GM12878 (cell line): ENCODE data around the gene TNFRSF9. TPM values are rescaled to one million over a fixed set of nuclear protein-coding genes. Genes with fewer than 3 reads are reported as not detected.

Experiments
- ATAC-seq: fragments of 200-7000 bp; cut with Tn5 transposase; 3 replicates; pipeline ENCODE4 v1.9.1; 2020; ENCODE audit warnings: mild to moderate bottlenecking, moderate library complexity
- BruUV-seq: library from RNA; stranded (reverse); fragments of 400-500 nt; replicated peaks from 2 replicates; lab custom pipeline; 2021; lab: Mats Ljungman, UMichigan
- CTCF ChIA-PET: fragments of 300-600 bp; sonication (Branson Sonifier 250); formaldehyde crosslinking; extraction: SDS; loops from one replicate; lab custom pipeline; 2021; ENCODE audit warnings: inconsistent platforms; lab: Yijun Ruan, JAX
- POLR2A ChIA-PET: fragments of 350-600 bp; formaldehyde crosslinking; extraction: SDS; loops from one replicate; lab custom pipeline; 2021; ENCODE audit warnings: inconsistent platforms; lab: Charles Lee
- RAD21 ChIA-PET: fragments of 300-600 bp; sonication (Branson Sonifier 250); formaldehyde crosslinking; loops from one replicate; lab custom pipeline; 2023; ENCODE audit warnings: antibody characterized with exemption; ENCODE audit not compliant: unreplicated experiment; lab: Charles Lee
- SMC1A ChIA-PET: fragments of 300-600 bp; sonication (Branson Sonifier 250); formaldehyde crosslinking; loops from one replicate; lab custom pipeline; 2023; ENCODE audit not compliant: unreplicated experiment, uncharacterized antibody; lab: Charles Lee
- DNase-seq: peaks from one replicate; pipeline ENCODE4 v3.0.0-alpha.2; 2011; ENCODE audit warnings: low read depth, low spot score
- FAIRE-seq: peaks from 3 replicates; lab custom pipeline; 2011; peaks lifted over from hg19 to GRCh38; lab: Jason Lieb, UNC
- H2AFZ ChIP-seq: 2 replicates; pipeline ENCODE4 v1.6.0; 2011; ENCODE audit warnings: low read depth, low read length, control low read depth; ENCODE audit not compliant: control insufficient read depth
- H3K27ac ChIP-seq: 2 replicates; pipeline ENCODE4 v1.5.1; 2011; ENCODE audit warnings: control low read depth; ENCODE audit not compliant: control insufficient read depth, insufficient read depth
- H3K27me3 ChIP-seq, 2 experiments: replicated peaks in 1 of 2; 2 replicates each; pipeline versions ENCODE4 v1.6.0 to v1.6.1; 2011; ENCODE audit warnings: low read length in 1 of 2; ENCODE audit not compliant: control insufficient read depth in 2 of 2, insufficient read depth in 2 of 2
- H3K36me3 ChIP-seq, 2 experiments: 2 replicates each; pipeline ENCODE4 v1.5.1; 2011; ENCODE audit warnings: low read length in 1 of 2; ENCODE audit not compliant: control insufficient read depth in 2 of 2, insufficient read depth in 2 of 2
- H3K4me1 ChIP-seq: 2 replicates; pipeline ENCODE4 v1.6.1; 2011; ENCODE audit warnings: mild to moderate bottlenecking, low read length, moderate library complexity, mixed read lengths; ENCODE audit not compliant: control insufficient read depth, insufficient read depth
- H3K4me2 ChIP-seq: 2 replicates; pipeline ENCODE4 v1.6.0; 2011; ENCODE audit warnings: control low read depth; ENCODE audit not compliant: control insufficient read depth, insufficient read depth
- H3K4me3 ChIP-seq: fragments of 200-600 bp; sonication (generic); 2 replicates; pipeline ENCODE4 v1.5.1; 2016
- H3K79me2 ChIP-seq: 2 replicates; pipeline ENCODE4 v1.6.0; 2011; ENCODE audit warnings: low read length; ENCODE audit not compliant: control insufficient read depth, insufficient read depth
- H3K9ac ChIP-seq: 2 replicates; pipeline ENCODE4 v1.8.0; 2011; ENCODE audit warnings: low read length, control low read depth, mixed read lengths; ENCODE audit not compliant: control insufficient read depth, insufficient read depth
- H3K9me3 ChIP-seq: replicated peaks from 3 replicates; pipeline ENCODE4 v1.5.1; 2011; ENCODE audit warnings: mild to moderate bottlenecking, low read length; ENCODE audit not compliant: control insufficient read depth, insufficient read depth
- H4K20me1 ChIP-seq: 2 replicates; pipeline ENCODE4 v1.6.0; 2011; ENCODE audit not compliant: control insufficient read depth, insufficient read depth
- CEBPB ChIP-seq, 2 experiments: fragments of 150-350 bp in 1 of 2; IDR thresholded peaks; 2 replicates each; pipeline ENCODE4 v1.6.1; 2012 to 2014; ENCODE audit warnings: low read depth in 2 of 2, low read length in 2 of 2, borderline replicate concordance in 1 of 2, inconsistent platforms in 1 of 2
- EZH2 ChIP-seq: IDR thresholded peaks from 2 replicates; pipeline ENCODE4 v1.6.1; 2012; ENCODE audit warnings: low read depth, mild to moderate bottlenecking, control low read depth, inconsistent platforms, low read length, borderline replicate concordance; ENCODE audit not compliant: control insufficient read depth
- IRF4 ChIP-seq: IDR thresholded peaks from 2 replicates; pipeline ENCODE4 v1.6.1; 2011; ENCODE audit warnings: low read depth, low read length
- JUND ChIP-seq: IDR thresholded peaks from 2 replicates; pipeline ENCODE4 v1.6.1; 2012; ENCODE audit warnings: low read depth, mild to moderate bottlenecking, low read length, improper control_type of control experiment, moderate library complexity
- LARP7 ChIP-seq: fragments of 450-650 bp; IDR thresholded peaks from 2 replicates; pipeline ENCODE4 v1.6.1; 2017; ENCODE audit warnings: mild to moderate bottlenecking
- NR2F1 ChIP-seq: fragments of 450-650 bp; conservative IDR thresholded peaks from 2 replicates; pipeline ENCODE4 v1.6.1; 2017; ENCODE audit warnings: mild to moderate bottlenecking
- SMARCA5 ChIP-seq: fragments of 450-650 bp; IDR thresholded peaks from 2 replicates; pipeline ENCODE4 v1.6.1; 2017; ENCODE audit warnings: mild to moderate bottlenecking
- SPI1 ChIP-seq: IDR thresholded peaks from 2 replicates; pipeline ENCODE4 v1.6.1; 2011; ENCODE audit warnings: low read depth, mild to moderate bottlenecking, low read length, moderate library complexity, borderline replicate concordance; ENCODE audit not compliant: insufficient read depth
- STAT1 ChIP-seq: fragments of 450-650 bp; conservative IDR thresholded peaks from 2 replicates; pipeline ENCODE4 v1.6.1; 2014; ENCODE audit warnings: antibody characterized with exemption, mild to moderate bottlenecking
- ZZZ3 ChIP-seq: IDR thresholded peaks from 2 replicates; pipeline ENCODE4 v1.6.1; 2011; ENCODE audit warnings: low read depth; ENCODE audit not compliant: control insufficient read depth, insufficient read length
- WGBS: methylation state at CpG from one replicate; pipeline ENCODE4 v1.1.6; 2016; ENCODE audit warnings: low lambda C conversion rate; ENCODE audit not compliant: insufficient replicate concordance, insufficient coverage; ENCODE audit errors: missing lambda C conversion rate; 5-methylcytosine and 5-hydroxymethylcytosine counted together
- in situ Hi-C: fragments of 300-500 bp; cut with MboI; formaldehyde crosslinking; loops from 9 replicates; pipeline ENCODE4 v1.14.3; 2018; ENCODE audit warnings: mixed read lengths
- intact Hi-C: fragments of 100-400 bp; cut with micrococcal nuclease; formaldehyde crosslinking; loops from one replicate; pipeline ENCODE4 v1.14.2; 2022; ENCODE audit not compliant: unreplicated experiment
- polyA plus RNA-seq, 11 experiments: library from polyadenylated mRNA; depleted of rRNA in 4 of 11; unstranded in 6 of 11; stranded (reverse) in 5 of 11; fragments of >200 nt; fragmentation: Nextera tagmentation in 4 of 11; fragmentation: Illumina TruSeq in 1 of 11; extraction: Ambion mirVana in 4 of 11; extraction: Trizol in 1 of 11; gene quantifications; 1 replicate in 1 of 11; 2 replicates in 10 of 11; pipeline versions ENCODE4 v1.2.1 to v1.2.3, GENCODE V29; 2011 to 2016; ENCODE audit warnings: inconsistent platforms in 2 of 11, missing spikeins in 2 of 11, low read depth in 1 of 11
- total RNA-seq, 4 experiments: library from RNA; depleted of rRNA in 3 of 4; stranded (reverse); fragments of >200 nt in 3 of 4; fragmentation: Illumina TruSeq in 1 of 4; extraction: Trizol in 1 of 4; gene quantifications; 2 replicates each; pipeline versions ENCODE4 v1.2.1 to v1.2.3, GENCODE V29; 2013 to 2021
- TF ChIP-seq, protein P1 (sequence below): fragments of 450-650 bp; IDR thresholded peaks from 2 replicates; pipeline ENCODE4 v1.6.1; 2016; ENCODE audit warnings: mild to moderate bottlenecking
- TF ChIP-seq, protein P2 (sequence below): fragments of 450-650 bp; IDR thresholded peaks from 2 replicates; pipeline ENCODE4 v1.6.1; 2017; ENCODE audit warnings: borderline replicate concordance

Gene TNFRSF9
- total and polyA plus RNA-seq, 10 of the 15 experiments (the other 5 are each of a cell fraction or from before 2014, with no cell fraction given), result 2.0 to 25.6 (median 5.8) TPM

DNA sequence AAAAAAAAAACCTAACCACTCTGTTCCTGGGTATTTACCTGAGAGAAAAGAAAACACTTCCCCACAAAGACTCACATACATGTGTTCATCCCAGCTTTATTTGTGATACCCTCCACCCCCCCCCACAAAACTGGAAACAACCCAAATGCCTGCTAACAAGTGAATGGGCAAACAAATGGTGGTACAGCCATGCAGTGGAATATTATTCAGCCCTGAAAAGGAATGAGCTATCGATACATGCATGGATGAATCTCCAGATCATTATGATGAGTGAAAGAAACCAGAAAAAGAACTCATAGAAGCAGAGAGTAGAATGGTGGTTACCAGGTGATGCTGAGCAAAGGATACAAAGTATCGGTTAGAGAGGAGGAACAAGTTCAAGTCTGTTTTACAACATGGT lies 49.8 kb downstream of the TNFRSF9 start:
- Histone ChIP-seq H3K9ac (no peak overlapping the region), H3K27me3 (no peaks in the 10 kb centered on the region; a peak in 1 of 4 replicates), H3K4me1 (no peaks in the 10 kb centered on the region), H3K4me3 (no peak overlapping the region), H3K79me2 (no peaks in the 10 kb centered on the region), H3K27ac (no peak overlapping the region), H4K20me1 (no peaks in the 10 kb centered on the region), H3K4me2 (no peak overlapping the region), H3K9me3 (no peaks in the 10 kb centered on the region), H2AFZ (no peak overlapping the region), H3K36me3 (no peaks in the 10 kb centered on the region)
- intact Hi-C loops (no loop called here), in situ Hi-C loops (no loop called here)
- DNase-seq (no peak), ATAC-seq (no peak), FAIRE-seq (no peak)
- BruUV-seq, result no TSS peak
- no peak for TF ChIP-seq STAT1
- no peak for TF ChIP-seq NR2F1
- TF ChIP-seq SMARCA5, result no peak
- no peak for TF ChIP-seq EZH2
- no peak for TF ChIP-seq ZZZ3
- TF ChIP-seq IRF4, result no peak
- TF ChIP-seq SPI1, result no peak
- TF ChIP-seq CEBPB (IDR thresholded peaks at IDR 0.05; ENCODE audit: borderline replicate concordance in 1 of 2, low read depth in 2 of 2, low read length in 2 of 2), result no peak
- no peak for TF ChIP-seq LARP7
- TF ChIP-seq, protein P1, sequence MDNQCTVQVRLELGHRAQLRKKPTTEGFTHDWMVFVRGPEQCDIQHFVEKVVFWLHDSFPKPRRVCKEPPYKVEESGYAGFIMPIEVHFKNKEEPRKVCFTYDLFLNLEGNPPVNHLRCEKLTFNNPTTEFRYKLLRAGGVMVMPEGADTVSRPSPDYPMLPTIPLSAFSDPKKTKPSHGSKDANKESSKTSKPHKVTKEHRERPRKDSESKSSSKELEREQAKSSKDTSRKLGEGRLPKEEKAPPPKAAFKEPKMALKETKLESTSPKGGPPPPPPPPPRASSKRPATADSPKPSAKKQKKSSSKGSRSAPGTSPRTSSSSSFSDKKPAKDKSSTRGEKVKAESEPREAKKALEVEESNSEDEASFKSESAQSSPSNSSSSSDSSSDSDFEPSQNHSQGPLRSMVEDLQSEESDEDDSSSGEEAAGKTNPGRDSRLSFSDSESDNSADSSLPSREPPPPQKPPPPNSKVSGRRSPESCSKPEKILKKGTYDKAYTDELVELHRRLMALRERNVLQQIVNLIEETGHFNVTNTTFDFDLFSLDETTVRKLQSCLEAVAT, result no peak
- TF ChIP-seq, protein P2, sequence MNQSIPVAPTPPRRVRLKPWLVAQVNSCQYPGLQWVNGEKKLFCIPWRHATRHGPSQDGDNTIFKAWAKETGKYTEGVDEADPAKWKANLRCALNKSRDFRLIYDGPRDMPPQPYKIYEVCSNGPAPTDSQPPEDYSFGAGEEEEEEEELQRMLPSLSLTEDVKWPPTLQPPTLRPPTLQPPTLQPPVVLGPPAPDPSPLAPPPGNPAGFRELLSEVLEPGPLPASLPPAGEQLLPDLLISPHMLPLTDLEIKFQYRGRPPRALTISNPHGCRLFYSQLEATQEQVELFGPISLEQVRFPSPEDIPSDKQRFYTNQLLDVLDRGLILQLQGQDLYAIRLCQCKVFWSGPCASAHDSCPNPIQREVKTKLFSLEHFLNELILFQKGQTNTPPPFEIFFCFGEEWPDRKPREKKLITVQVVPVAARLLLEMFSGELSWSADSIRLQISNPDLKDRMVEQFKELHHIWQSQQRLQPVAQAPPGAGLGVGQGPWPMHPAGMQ, result no peak
- no peak for TF ChIP-seq JUND
- ChIA-PET POLR2A (interaction anchor here (0.6 kb wide), 1 partner anchor 1056 kb away, joined by 6 read pairs; no protein-coding TSS in a partner anchor), SMC1A (no interaction called here), CTCF (no interaction called here), RAD21 (no interaction called here)
- 41% methylated on average over 2 of the region's 2 CpGs for WGBS
